ENCODE data around the gene LSM7. TPM values are rescaled to one million over a fixed set of nuclear protein-coding genes. Genes with fewer than 3 reads are reported as not detected.

The LSM7 gene
- total RNA-seq, 2 experiments from 2014 or later, result 73.6 to 80.1 TPM

DNA sequence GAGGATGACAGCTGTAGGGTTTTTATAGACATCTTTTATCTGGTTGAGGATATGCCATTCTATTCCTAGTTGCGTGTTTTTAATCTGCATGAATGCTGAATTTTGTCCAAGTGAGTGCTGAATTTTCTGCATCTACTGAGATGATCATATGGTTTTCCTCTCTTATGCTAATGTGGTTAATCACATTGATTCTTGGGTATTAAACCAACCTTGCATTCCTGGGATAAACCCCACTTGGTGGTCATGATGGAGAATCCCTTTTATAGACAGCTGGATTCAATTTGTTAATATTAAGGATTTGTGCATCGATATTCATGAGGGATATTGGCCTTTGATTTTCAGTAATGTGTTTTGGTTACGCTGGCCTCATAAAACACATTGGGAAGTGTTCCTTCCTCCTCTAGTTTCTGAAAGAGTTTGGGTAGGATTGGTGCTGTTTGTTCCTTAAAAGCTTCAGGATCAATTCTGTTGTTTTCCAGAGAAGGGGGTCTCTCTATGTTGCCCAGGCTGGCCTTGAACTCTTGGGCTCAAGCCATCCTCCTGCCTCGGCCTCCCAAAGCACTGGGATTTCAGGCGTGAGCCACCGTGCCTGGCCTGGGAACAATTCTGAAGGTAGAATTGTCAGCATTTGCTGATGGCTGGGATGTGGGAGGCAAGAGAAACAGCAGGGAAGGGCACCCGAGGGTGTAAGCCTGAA is 13.1 kb downstream of the LSM7 start:
- Mint-ChIP-seq H3K4me1 (ENCODE audit: low read depth) (no peaks in the 10 kb centered on the region), H3K27ac (no peak overlapping the region), H3K4me3 (no peak overlapping the region), H3K36me3 (ENCODE audit: low read depth) (no peaks in the 10 kb centered on the region), H3K9me3 (peaks cover 6% of the 10 kb centered on the region), H3K27me3 (peaks cover 36% of the 10 kb centered on the region)
- ATAC-seq (ENCODE audit: poor library complexity) (no peak), DNase-seq (no peak)
- Histone ChIP-seq H3K36me3 (ENCODE audit: insufficient read depth, low read length) (no peaks in the 10 kb centered on the region), H3K4me1 (ENCODE audit: insufficient read depth, low read length) (peaks cover 8% of the 10 kb centered on the region), H3K27ac (ENCODE audit: low read depth in 1 of 2, low read length in 2 of 2) (no peak overlapping the region), H3K27me3 (ENCODE audit: control insufficient read depth in 1 of 2, insufficient read depth in 2 of 2, low read length in 2 of 2) (peaks cover 23 to 29% of the 10 kb centered on the region in 2 experiments), H3K4me3 (ENCODE audit: low read length) (no peak overlapping the region), H3K9me3 (ENCODE audit: control insufficient read depth in 1 of 2, insufficient read depth in 1 of 2, low read length in 2 of 2) (peaks cover 16 to 26% of the 10 kb centered on the region in 2 experiments)
- TF ChIP-seq, protein P1, sequence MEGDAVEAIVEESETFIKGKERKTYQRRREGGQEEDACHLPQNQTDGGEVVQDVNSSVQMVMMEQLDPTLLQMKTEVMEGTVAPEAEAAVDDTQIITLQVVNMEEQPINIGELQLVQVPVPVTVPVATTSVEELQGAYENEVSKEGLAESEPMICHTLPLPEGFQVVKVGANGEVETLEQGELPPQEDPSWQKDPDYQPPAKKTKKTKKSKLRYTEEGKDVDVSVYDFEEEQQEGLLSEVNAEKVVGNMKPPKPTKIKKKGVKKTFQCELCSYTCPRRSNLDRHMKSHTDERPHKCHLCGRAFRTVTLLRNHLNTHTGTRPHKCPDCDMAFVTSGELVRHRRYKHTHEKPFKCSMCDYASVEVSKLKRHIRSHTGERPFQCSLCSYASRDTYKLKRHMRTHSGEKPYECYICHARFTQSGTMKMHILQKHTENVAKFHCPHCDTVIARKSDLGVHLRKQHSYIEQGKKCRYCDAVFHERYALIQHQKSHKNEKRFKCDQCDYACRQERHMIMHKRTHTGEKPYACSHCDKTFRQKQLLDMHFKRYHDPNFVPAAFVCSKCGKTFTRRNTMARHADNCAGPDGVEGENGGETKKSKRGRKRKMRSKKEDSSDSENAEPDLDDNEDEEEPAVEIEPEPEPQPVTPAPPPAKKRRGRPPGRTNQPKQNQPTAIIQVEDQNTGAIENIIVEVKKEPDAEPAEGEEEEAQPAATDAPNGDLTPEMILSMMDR (IDR thresholded peaks at IDR 0.05), result no peak
- CTCF ChIA-PET, result no interaction called here
- intact Hi-C loops (cut with DNase I, micrococcal nuclease), result loop anchor here in 1 of 2 experiments (5.0 kb wide), 1 partner anchor 38 kb away; no protein-coding TSS in a partner anchor
- POLR2A ChIA-PET, result interaction anchor here (1.3 kb wide), 1 partner anchor 13 kb away, joined by 3 read pairs; the partner anchor contains the start of gene LSM7

DNA sequence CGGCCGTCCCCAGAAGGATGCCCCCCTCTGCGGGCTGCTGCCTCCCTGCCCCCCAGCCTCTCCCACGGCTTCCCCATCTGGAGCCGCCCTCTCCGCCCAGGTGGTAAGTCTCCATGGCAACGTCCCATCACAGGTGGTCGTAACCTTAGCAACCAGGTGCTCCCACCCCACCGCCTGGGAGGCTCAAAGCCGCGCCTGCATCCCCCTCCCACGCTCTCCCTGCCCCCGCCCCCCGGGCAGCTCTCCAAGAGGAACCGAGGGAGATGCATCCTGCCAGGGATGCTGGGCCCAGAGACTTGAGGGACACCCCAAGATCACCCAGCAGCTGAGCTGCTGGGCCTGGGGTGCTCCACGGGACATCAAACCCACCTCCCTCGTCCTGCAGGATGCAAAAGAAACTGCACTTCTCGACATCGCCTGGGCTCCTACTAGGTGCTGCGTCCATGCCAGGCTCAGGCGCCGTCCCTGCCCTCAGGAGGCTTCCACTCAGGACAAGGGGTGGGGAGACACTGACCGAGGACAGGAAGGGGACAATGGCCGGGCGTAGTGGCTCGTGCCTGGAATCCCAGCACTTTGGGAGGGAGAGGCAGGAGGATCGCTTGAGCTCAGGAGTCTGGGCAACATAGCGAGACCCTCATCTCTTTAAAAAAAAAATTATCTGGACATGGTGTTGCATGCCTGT is 15.4 kb downstream of the LSM7 start:
- H3K4me3 Mint-ChIP-seq, result no peak overlapping the region
- ATAC-seq (ENCODE audit: poor library complexity) (no peak), DNase-seq (no peak)
- H3K9me3 Mint-ChIP-seq, result peaks cover 6% of the 10 kb centered on the region
- H3K4me1 ChIP-seq (ENCODE audit: insufficient read depth, low read length), result peaks cover 13% of the 10 kb centered on the region
- POLR2A ChIA-PET, result no interaction called here
- intact Hi-C loops (cut with DNase I, micrococcal nuclease), result no loop called here
- CTCF ChIA-PET, result no interaction called here
- H3K9me3 ChIP-seq (ENCODE audit: control insufficient read depth in 1 of 2, insufficient read depth in 1 of 2, low read length in 2 of 2), result peaks cover 16 to 37% of the 10 kb centered on the region in 2 experiments
- no peak overlapping the region for H3K4me3 ChIP-seq (ENCODE audit: low read length)
- no peak overlapping the region for H3K27ac ChIP-seq (ENCODE audit: low read depth in 1 of 2, low read length in 2 of 2)
- H3K27me3 ChIP-seq (ENCODE audit: control insufficient read depth in 1 of 2, insufficient read depth in 2 of 2, low read length in 2 of 2), result peaks cover 39 to 49% of the 10 kb centered on the region in 2 experiments
- no peak overlapping the region for H3K27ac Mint-ChIP-seq
- peaks cover 57% of the 10 kb centered on the region for H3K27me3 Mint-ChIP-seq
- H3K4me1 Mint-ChIP-seq (ENCODE audit: low read depth), result peaks cover 5% of the 10 kb centered on the region
- no peaks in the 10 kb centered on the region for H3K36me3 ChIP-seq (ENCODE audit: insufficient read depth, low read length)
- no peaks in the 10 kb centered on the region for H3K36me3 Mint-ChIP-seq (ENCODE audit: low read depth)
- TF ChIP-seq, protein P1 (IDR thresholded peaks at IDR 0.05), result no peak

DNA sequence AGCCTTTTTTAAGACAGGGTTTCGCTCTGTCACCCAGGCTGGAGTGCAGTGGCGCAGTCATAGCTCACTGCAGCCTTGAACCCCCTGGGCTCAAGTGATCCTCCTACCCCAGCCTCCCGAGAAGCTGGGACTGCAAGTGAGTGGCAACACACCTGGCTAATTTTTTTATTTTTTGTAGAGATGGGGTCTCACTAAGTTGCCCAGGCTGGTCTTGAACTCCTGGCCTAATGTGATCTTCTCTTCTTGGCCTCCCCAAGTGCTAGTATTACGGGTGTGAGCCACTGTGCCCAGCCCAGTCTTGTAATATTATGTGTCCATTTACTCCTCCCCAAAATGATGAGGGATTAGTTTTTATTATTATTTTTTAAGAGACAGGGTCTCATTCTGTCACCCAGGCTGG is 17.3 kb downstream of the LSM7 start:
- TF ChIP-seq, protein P1 (IDR thresholded peaks at IDR 0.05), result no peak
- Mint-ChIP-seq H3K9me3 (peaks cover 6% of the 10 kb centered on the region), H3K4me1 (ENCODE audit: low read depth) (peaks cover 5% of the 10 kb centered on the region), H3K4me3 (no peak overlapping the region), H3K27ac (no peak overlapping the region), H3K36me3 (ENCODE audit: low read depth) (no peaks in the 10 kb centered on the region), H3K27me3 (peaks cover 66% of the 10 kb centered on the region)
- Histone ChIP-seq H3K36me3 (ENCODE audit: insufficient read depth, low read length) (no peaks in the 10 kb centered on the region), H3K4me1 (ENCODE audit: insufficient read depth, low read length) (peaks cover 16% of the 10 kb centered on the region), H3K27me3 (ENCODE audit: control insufficient read depth in 1 of 2, insufficient read depth in 2 of 2, low read length in 2 of 2) (peaks cover 56 to 66% of the 10 kb centered on the region in 2 experiments), H3K9me3 (ENCODE audit: control insufficient read depth in 1 of 2, insufficient read depth in 1 of 2, low read length in 2 of 2) (peaks cover 16 to 46% of the 10 kb centered on the region in 2 experiments), H3K27ac (ENCODE audit: low read depth in 1 of 2, low read length in 2 of 2) (no peak overlapping the region), H3K4me3 (ENCODE audit: low read length) (no peak overlapping the region)
- DNase-seq (no peak), ATAC-seq (ENCODE audit: poor library complexity) (no peak)
- CTCF ChIA-PET, result no interaction called here
- intact Hi-C loops (cut with DNase I, micrococcal nuclease), result no loop called here
- POLR2A ChIA-PET, result no interaction called here

All from CD4-positive, alpha-beta T cell (primary cell).